Panc1 (cell line): Measurements from ENCODE around the gene AMIGO2. TPM values are rescaled to one million over a fixed set of nuclear protein-coding genes. Genes with fewer than 3 reads are reported as not detected.

Experiments used
- ATAC-seq: fragments of 200-7000 bp; cut with Tn5 transposase; 2 replicates; pipeline ENCODE4 v1.9.1; 2020; ENCODE audit warnings: mild to moderate bottlenecking, moderate library complexity
- Bru-seq: library from RNA; stranded (reverse); fragments of 400-500 nt; gene quantifications from one replicate; lab custom pipeline; 2021; lab: Mats Ljungman, UMichigan
- BruChase-seq, 2 experiments: library from RNA; stranded (reverse); fragments of 400-500 nt; gene quantifications; one replicate each; lab custom pipeline; 2021; lab: Mats Ljungman, UMichigan
- BruUV-seq: library from RNA; stranded (reverse); fragments of 400-500 nt; replicated peaks from 2 replicates; lab custom pipeline; 2021; lab: Mats Ljungman, UMichigan
- CTCF ChIA-PET: fragments of 300-600 bp; sonication (Branson Sonifier 250); formaldehyde crosslinking; loops from one replicate; lab custom pipeline; 2022; ENCODE audit warnings: antibody characterized with exemption; lab: Charles Lee
- POLR2A ChIA-PET: fragments of 300-600 bp; sonication (Branson Sonifier 250); formaldehyde crosslinking; loops from one replicate; lab custom pipeline; 2022; ENCODE audit warnings: antibody characterized with exemption; lab: Charles Lee
- DNase-seq: peaks from one replicate; pipeline ENCODE4 v3.0.0-alpha.2; 2010; ENCODE audit warnings: low read depth, low spot score
- H3K27ac ChIP-seq: 2 replicates; pipeline ENCODE4 v1.5.1; 2011; ENCODE audit warnings: mild to moderate bottlenecking, low read length, inconsistent platforms
- H3K27me3 ChIP-seq: fragments of 200-500 bp; sonication (Bioruptor generic); 2 replicates; pipeline ENCODE4 v1.6.0; 2014; ENCODE audit warnings: low read length, inconsistent platforms; ENCODE audit not compliant: control insufficient read depth, insufficient read depth
- H3K36me3 ChIP-seq: fragments of 200-500 bp; sonication (Bioruptor generic); 2 replicates; pipeline ENCODE4 v1.5.1; 2014; ENCODE audit warnings: inconsistent platforms, mild to moderate bottlenecking, low read length, moderate library complexity; ENCODE audit not compliant: control insufficient read depth, insufficient read depth
- H3K4me1 ChIP-seq: 2 replicates; pipeline ENCODE4 v1.5.1; 2011; ENCODE audit warnings: inconsistent platforms, mild to moderate bottlenecking, low read length, moderate library complexity; ENCODE audit not compliant: control insufficient read depth, insufficient read depth
- H3K4me3 ChIP-seq, 2 experiments: 2 replicates each; pipeline ENCODE4 v1.5.1; 2011 to 2012; ENCODE audit warnings: low read depth in 2 of 2, low read length in 2 of 2, mild to moderate bottlenecking in 2 of 2, inconsistent platforms in 1 of 2, moderate library complexity in 1 of 2
- H3K9me3 ChIP-seq: fragments of 200-500 bp; sonication (Bioruptor generic); 2 replicates; pipeline ENCODE4 v1.5.1; 2014; ENCODE audit warnings: low read depth, mild to moderate bottlenecking, inconsistent platforms, low read length, moderate library complexity; ENCODE audit not compliant: control insufficient read depth, insufficient read depth
- CTCF ChIP-seq: fragments of 450-650 bp; IDR thresholded peaks from 2 replicates; pipeline ENCODE4 v1.5.1; 2017; ENCODE audit warnings: mild to moderate bottlenecking
- POLR2AphosphoS5 ChIP-seq: IDR thresholded peaks from 2 replicates; pipeline ENCODE4 v1.6.1; 2012; ENCODE audit warnings: mild to moderate bottlenecking, low read depth, low read length, moderate library complexity
- REST ChIP-seq, 2 experiments: IDR thresholded peaks; 2 replicates each; pipeline ENCODE4 v1.6.1; 2011 to 2012; ENCODE audit warnings: low read depth in 2 of 2, control low read depth in 1 of 2, low read length in 1 of 2, mild to moderate bottlenecking in 1 of 2, moderate library complexity in 1 of 2; ENCODE audit not compliant: insufficient read depth in 1 of 2
- SIN3A ChIP-seq: IDR thresholded peaks from 2 replicates; pipeline ENCODE4 v1.6.1; 2012; ENCODE audit warnings: low read depth, mild to moderate bottlenecking, low read length, moderate library complexity, borderline replicate concordance; ENCODE audit not compliant: insufficient read depth
- TCF7L2 ChIP-seq: IDR thresholded peaks from 2 replicates; pipeline ENCODE4 v1.6.1; 2011; ENCODE audit warnings: mild to moderate bottlenecking, low read depth, low read length, inconsistent platforms
- in situ Hi-C: cut with HindIII; loops from 2 replicates; pipeline ENCODE4 v1.10.0; 2016; ENCODE audit warnings: low sequenced_read_pairs, low pct_unique_long_range_greater_than_20kb
- intact Hi-C: fragments of 100-400 bp; cut with micrococcal nuclease; formaldehyde crosslinking; loops from one replicate; pipeline ENCODE4 v1.10.0; 2022; ENCODE audit not compliant: unreplicated experiment
- long read RNA-seq: library from polyadenylated mRNA; unstranded; transcript quantifications from one replicate; pipeline ENCODE4 v2.0.0, GENCODE V29; 2021; ENCODE audit not compliant: unreplicated experiment
- polyA plus RNA-seq: library from polyadenylated mRNA; unstranded; fragments of >200 nt; gene quantifications from one replicate; pipeline ENCODE4 v1.2.1, GENCODE V29; 2012; ENCODE audit warnings: missing spikeins; ENCODE audit not compliant: insufficient read length
- total RNA-seq: library from RNA; stranded (reverse); gene quantifications from one replicate; pipeline ENCODE4 v1.2.1, GENCODE V29; 2021; ENCODE audit not compliant: unreplicated experiment

Gene AMIGO2
- total RNA-seq (21.8 TPM), Bru-seq, nascent RNA (percentile 78 among the genes with signal in this experiment), BruChase-seq, experiment 1, labeled RNA remaining after a 2-hour chase (percentile 96 among the genes with signal in this experiment), BruChase-seq, experiment 2, labeled RNA remaining after a 6-hour chase (percentile 96 among the genes with signal in this experiment)
- 12.4 TPM for polyA plus RNA-seq
- long read RNA-seq, transcript AMIGO2-201 (2 exons, 3,763 nt): major isoform, 32 of 87 reads
- long read RNA-seq, transcript AMIGO2-203 (3 exons, 2,856 nt): minor isoform, 28 of 87 reads
- long read RNA-seq, partial matches to known transcripts: 2 of 87 reads
- long read RNA-seq, other reads (novel, unspliced or antisense): 22 of 87 reads

GRCh38 chr12:47079468-47079980, at the start of gene AMIGO2, which contains the start of gene PCED1B:
TSS of gene AMIGO2 (minus strand) at chr12:47079959. CDS start at chr12:47079002, 957 bp downstream.
TSS of gene PCED1B (plus strand) at chr12:47079621. CDS start at chr12:47235064, 155,443 bp downstream.
- intact Hi-C loops: no loop called here
- Histone ChIP-seq H3K36me3 (no peaks in the 10 kb centered on the region; the same call in 1 of the 2 replicates), H3K4me3 (peak within 1 kb of the TSS; percentile 67 to 85), H3K4me1 (peaks cover 33% of the 10 kb centered on the region), H3K9me3 (no peaks in the 10 kb centered on the region), H3K27ac (peak within 1 kb of the TSS; percentile 86), H3K27me3 (peaks cover 2% of the 10 kb centered on the region; the same call in 1 of the 2 replicates)
- peak; percentile 69 for ATAC-seq
- peak; percentile 77 for TF ChIP-seq CTCF
- TF ChIP-seq POLR2AphosphoS5: no peak
- TF ChIP-seq REST (IDR thresholded peaks at IDR 0.05; ENCODE audit: insufficient read depth in 1 of 2, low read depth in 2 of 2, low read length in 1 of 2): 0 out of 4 replicates have a peak, but pooled peaks of 1 of the 2 experiments have one; percentile 14
- BruUV-seq: no TSS peak
- ChIA-PET POLR2A (interaction anchor here (0.6 kb wide), 1 partner anchor 838 kb away, joined by 3 read pairs; no protein-coding TSS in a partner anchor), CTCF (no interaction called here)
- no peak for DNase-seq
- in situ Hi-C loops: no loop called here

GRCh38 chr12:47126246-47126645, 46.5 kb upstream of the AMIGO2 start:
- TF ChIP-seq CTCF (no peak), REST (IDR thresholded peaks at IDR 0.05; ENCODE audit: insufficient read depth in 1 of 2, low read depth in 2 of 2, low read length in 1 of 2) (no peak), POLR2AphosphoS5 (no peak), TCF7L2 (no peak), SIN3A (no peak)
- no peak overlapping the region for H3K4me3 ChIP-seq
- no peaks in the 10 kb centered on the region for H3K36me3 ChIP-seq
- BruUV-seq: no TSS peak
- in situ Hi-C loops (no loop called here), intact Hi-C loops (no loop called here)
- no peaks in the 10 kb centered on the region for H3K4me1 ChIP-seq
- ATAC-seq (no peak), DNase-seq (no peak)
- CTCF ChIA-PET: no interaction called here
- H3K27ac ChIP-seq: no peak overlapping the region
- no peaks in the 10 kb centered on the region for H3K27me3 ChIP-seq
- POLR2A ChIA-PET: no interaction called here
- H3K9me3 ChIP-seq: no peaks in the 10 kb centered on the region
